Astrocyte of the spinal cord (primary cell): Measurements from ENCODE around the gene STXBP3.

Experiments
- DNase-seq: peaks from one replicate; pipeline ENCODE4 v3.0.0; 2011; ENCODE audit warnings: low read depth, low spot score
- H3K4me3 ChIP-seq: 2 replicates; pipeline ENCODE4 v1.5.1; 2011; ENCODE audit warnings: low read depth, mild to moderate bottlenecking, low read length, moderate library complexity
- CTCF ChIP-seq: IDR thresholded peaks from 2 replicates; pipeline ENCODE4 v1.5.1; 2012; ENCODE audit warnings: low read depth, mild to moderate bottlenecking, low read length, inconsistent platforms
- in situ Hi-C: cut with HindIII; loops from 2 replicates; pipeline ENCODE4 v1.10.0; 2017; ENCODE audit warnings: low sequenced_read_pairs

Gene STXBP3

GRCh38 chr1:108815566-108815965 lies 69.1 kb downstream of the STXBP3 start:
- in situ Hi-C loops = no loop called here
- TF ChIP-seq CTCF = no peak
- peak; percentile 27 for DNase-seq
- no peak overlapping the region for H3K4me3 ChIP-seq

DNA sequence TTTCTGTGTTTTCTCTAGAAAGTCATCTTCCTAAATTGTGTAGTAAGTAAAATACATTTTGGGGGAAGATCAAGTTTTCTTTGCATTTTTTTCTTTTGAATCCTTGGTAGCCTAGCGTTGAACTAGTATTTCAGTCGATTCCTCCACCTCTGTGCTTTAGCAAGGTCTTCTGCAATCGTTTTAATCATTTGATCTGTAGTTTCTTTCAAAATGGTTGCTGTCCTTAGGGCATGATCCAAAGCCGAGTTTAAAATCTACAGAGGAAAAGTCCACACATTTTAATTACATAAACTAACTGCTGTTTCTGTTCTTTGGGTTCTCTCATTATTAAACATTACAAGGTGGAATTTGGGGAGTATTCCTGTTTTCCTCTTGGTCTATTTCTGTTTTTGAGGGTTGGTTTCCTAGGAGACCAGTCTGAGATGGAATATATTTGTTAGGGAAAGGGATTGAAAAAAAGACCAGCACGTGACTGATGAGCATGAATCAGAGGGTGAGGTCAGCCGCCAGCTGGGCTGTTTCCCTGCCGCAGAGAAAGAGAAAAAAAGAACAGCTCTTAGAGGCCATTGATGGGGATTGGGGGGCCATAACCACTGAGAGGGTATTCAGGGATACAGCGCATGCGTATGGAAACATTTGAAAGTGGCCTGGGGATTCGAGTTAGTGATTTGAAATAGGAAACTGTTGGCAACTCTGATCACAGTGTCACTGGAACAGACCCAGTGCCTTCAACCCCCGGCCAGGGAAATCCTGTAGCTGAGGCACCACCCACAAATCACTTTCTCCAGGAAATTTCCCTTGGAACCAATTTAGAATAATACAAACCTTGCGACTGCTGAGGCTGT lies 69.8 kb downstream of the STXBP3 start:
- in situ Hi-C loops = no loop called here
- TF ChIP-seq CTCF = no peak
- H3K4me3 ChIP-seq = peak overlapping the region; percentile 12
- DNase-seq = peak; percentile 97

DNA sequence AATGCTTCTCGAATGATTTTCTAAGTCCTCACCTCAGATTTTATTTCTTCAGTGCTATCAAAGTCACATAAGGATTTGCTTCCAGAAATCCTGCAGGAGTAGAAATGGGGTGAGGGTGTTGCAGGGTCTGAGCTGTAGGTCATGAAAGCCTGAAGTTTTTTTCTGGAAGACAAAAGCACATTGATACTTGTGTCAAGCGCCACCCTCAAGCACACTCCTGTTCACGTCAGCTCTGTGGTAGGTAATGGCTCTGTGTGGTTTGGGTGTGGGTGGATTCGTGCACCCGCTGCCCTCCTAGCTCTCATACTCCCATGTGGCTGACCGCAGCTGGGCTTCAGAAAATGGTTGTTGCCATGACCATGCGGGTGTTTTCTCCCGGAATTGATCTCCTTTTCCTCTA lies 70.5 kb downstream of the STXBP3 start:
- peak overlapping the region; percentile 12 for H3K4me3 ChIP-seq
- in situ Hi-C loops = no loop called here
- peak; percentile 96 for DNase-seq
- no peak for TF ChIP-seq CTCF

DNA sequence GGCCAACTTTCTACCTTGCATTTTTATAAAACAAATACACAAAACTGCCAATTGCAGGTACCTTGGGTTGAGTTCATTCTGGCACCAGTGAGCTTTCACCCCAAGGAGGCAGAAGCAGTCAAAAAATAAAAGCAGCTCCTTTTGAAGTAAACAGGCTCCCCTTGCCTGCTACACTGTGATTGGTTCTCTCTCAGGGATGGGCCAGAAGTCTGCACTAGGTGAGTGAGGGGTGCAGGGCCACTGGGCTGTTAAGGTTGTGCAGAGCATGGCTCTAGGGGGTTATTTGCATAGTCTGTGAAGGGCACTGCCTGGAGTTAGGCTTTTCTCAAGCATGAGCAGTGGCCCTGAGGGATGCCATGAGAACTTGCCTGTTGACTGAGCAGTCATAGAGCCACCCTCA lies 71.3 kb downstream of the STXBP3 start:
- TF ChIP-seq CTCF = no peak
- in situ Hi-C loops = no loop called here
- H3K4me3 ChIP-seq = no peak overlapping the region
- DNase-seq = no peak

- no peak for TF ChIP-seq CTCF
- no peak for DNase-seq
- no peak overlapping the region for H3K4me3 ChIP-seq
- in situ Hi-C loops = no loop called here
Observed at GRCh38 chr1:108819878-108820277, 73.4 kb downstream of the STXBP3 start.

GRCh38 chr1:108823632-108824031 lies 77.2 kb downstream of the STXBP3 start:
- DNase-seq = no peak
- no peak overlapping the region for H3K4me3 ChIP-seq
- TF ChIP-seq CTCF = no peak
- in situ Hi-C loops = no loop called here
